ENCODE measurements around the gene AP1G2. TPM values are rescaled to one million over a fixed set of nuclear protein-coding genes. Genes with fewer than 3 reads are reported as not detected.

The AP1G2 gene
- total and polyA plus RNA-seq, 8 donors: 39.1 to 531 (median 189) TPM

GRCh38 chr14:23544511-23545447 is 22.8 kb downstream of the AP1G2 start:
- 43 to 57% (median 47%) methylated on average over 22 to 25 of the region's 25 CpGs for WGBS, 5 donors
- intact Hi-C loops (cut with DNase I; ENCODE audit: low total_unique reads): no loop called here
- Histone ChIP-seq H3K27me3 (peaks cover 0 to 4% (median 0%) of the 10 kb centered on the region in 3 donors), H3K9me3 (no peaks in the 10 kb centered on the region), H3K36me3 (no peaks in the 10 kb centered on the region), H3K4me1 (peaks cover 0 to 11% (median 3%) of the 10 kb centered on the region in 4 donors), H3K27ac (peak overlapping the region in 1 of 5 donors; percentile 3), H3K4me3 (no peak overlapping the region)
- no peak for TF ChIP-seq POLR2A (IDR thresholded peaks at IDR 0.05)
- no peak for TF ChIP-seq EP300 (IDR thresholded peaks at IDR 0.05)
- TF ChIP-seq CTCF (IDR thresholded peaks at IDR 0.05): no peak
- TF ChIP-seq POLR2AphosphoS5 (IDR thresholded peaks at IDR 0.05): no peak
- peak in 1 of 2 donors; percentile 75 for DNase-seq

GRCh38 chr14:23543403-23543802 is 24.2 kb downstream of the AP1G2 start:
- TF ChIP-seq POLR2AphosphoS5 (IDR thresholded peaks at IDR 0.05) (no peak), EP300 (IDR thresholded peaks at IDR 0.05) (no peak), POLR2A (IDR thresholded peaks at IDR 0.05) (no peak), CTCF (IDR thresholded peaks at IDR 0.05) (no peak)
- no peaks in the 10 kb centered on the region for H3K27me3 ChIP-seq
- intact Hi-C loops (cut with DNase I; ENCODE audit: low total_unique reads): no loop called here
- H3K9me3 ChIP-seq: no peaks in the 10 kb centered on the region
- peaks cover 0 to 15% (median 5%) of the 10 kb centered on the region in 4 donors for H3K4me1 ChIP-seq
- H3K27ac ChIP-seq: no peak overlapping the region
- WGBS, 5 donors: 92 to 99% (median 96%) methylated on average over 5 of the region's 5 CpGs
- no peak overlapping the region for H3K4me3 ChIP-seq
- no peak for DNase-seq
- no peaks in the 10 kb centered on the region for H3K36me3 ChIP-seq

- Histone ChIP-seq H3K27me3 (no peaks in the 10 kb centered on the region), H3K4me1 (peaks cover 0 to 15% (median 5%) of the 10 kb centered on the region in 4 donors), H3K4me3 (no peak overlapping the region), H3K27ac (no peak overlapping the region), H3K36me3 (no peaks in the 10 kb centered on the region), H3K9me3 (no peaks in the 10 kb centered on the region)
- 74 to 89% (median 80%) methylated on average over 5 of the region's 5 CpGs for WGBS, 5 donors
- intact Hi-C loops (cut with DNase I; ENCODE audit: low total_unique reads): no loop called here
- no peak for DNase-seq
- TF ChIP-seq CTCF (IDR thresholded peaks at IDR 0.05) (no peak), EP300 (IDR thresholded peaks at IDR 0.05) (no peak), POLR2A (IDR thresholded peaks at IDR 0.05) (no peak), POLR2AphosphoS5 (IDR thresholded peaks at IDR 0.05) (no peak)
Measured at GRCh38 chr14:23542261-23542660, 25.3 kb downstream of the AP1G2 start.

GRCh38 chr14:23540141-23540469 is 27.5 kb downstream of the AP1G2 start:
- 86 to 93% (median 88%) methylated on average over 4 of the region's 4 CpGs for WGBS, 5 donors
- Histone ChIP-seq H3K36me3 (no peaks in the 10 kb centered on the region), H3K9me3 (no peaks in the 10 kb centered on the region), H3K27me3 (no peaks in the 10 kb centered on the region), H3K4me3 (no peak overlapping the region), H3K4me1 (peaks cover 0 to 15% (median 5%) of the 10 kb centered on the region in 4 donors), H3K27ac (no peak overlapping the region)
- TF ChIP-seq POLR2A (IDR thresholded peaks at IDR 0.05): no peak
- intact Hi-C loops (cut with DNase I; ENCODE audit: low total_unique reads): no loop called here
- no peak for DNase-seq
